HG03139 (cell line): ENCODE measurements around the gene PCYOX1L.

Experiments
- ATAC-seq: cut with Tn5 transposase; IDR thresholded peaks from one replicate; pipeline ENCODE4 v1.9.1; 2021; ENCODE audit not compliant: unreplicated experiment

PCYOX1L gene

DNA sequence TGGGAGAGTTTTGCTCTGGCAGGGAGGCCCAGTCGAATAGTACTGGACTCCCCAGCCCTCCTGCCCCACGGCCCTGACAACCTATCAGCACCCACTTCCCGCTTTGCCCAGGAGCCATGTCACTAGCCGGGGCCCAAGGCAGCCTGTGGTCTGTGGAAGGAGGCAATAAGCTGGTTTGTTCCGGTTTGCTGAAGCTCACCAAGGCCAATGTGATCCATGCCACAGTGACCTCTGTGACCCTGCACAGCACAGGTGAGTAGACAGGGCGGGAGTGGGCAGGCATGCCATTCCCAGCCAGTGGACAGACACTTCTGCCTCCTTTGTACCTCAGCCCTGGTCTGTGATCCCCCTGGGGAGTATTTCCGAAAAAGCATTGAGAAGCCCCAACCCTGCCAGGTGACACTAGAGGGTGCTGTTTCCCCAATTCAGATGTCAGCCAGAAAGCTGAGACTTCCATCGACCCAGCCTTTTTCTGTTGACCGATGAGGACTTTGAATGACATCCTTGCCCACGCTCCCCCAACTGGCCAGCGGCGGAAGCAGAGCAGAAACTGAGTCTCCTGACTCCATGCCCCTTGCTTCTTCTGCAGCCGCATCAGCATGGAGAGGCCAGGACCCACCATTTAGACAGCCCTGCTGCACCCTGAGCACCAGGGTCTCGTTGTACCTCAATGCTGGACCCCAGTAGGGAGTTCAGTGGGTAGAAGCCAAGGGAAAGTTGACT, 9.6 kb downstream of the PCYOX1L start:
- ATAC-seq = peak; percentile 63

DNA sequence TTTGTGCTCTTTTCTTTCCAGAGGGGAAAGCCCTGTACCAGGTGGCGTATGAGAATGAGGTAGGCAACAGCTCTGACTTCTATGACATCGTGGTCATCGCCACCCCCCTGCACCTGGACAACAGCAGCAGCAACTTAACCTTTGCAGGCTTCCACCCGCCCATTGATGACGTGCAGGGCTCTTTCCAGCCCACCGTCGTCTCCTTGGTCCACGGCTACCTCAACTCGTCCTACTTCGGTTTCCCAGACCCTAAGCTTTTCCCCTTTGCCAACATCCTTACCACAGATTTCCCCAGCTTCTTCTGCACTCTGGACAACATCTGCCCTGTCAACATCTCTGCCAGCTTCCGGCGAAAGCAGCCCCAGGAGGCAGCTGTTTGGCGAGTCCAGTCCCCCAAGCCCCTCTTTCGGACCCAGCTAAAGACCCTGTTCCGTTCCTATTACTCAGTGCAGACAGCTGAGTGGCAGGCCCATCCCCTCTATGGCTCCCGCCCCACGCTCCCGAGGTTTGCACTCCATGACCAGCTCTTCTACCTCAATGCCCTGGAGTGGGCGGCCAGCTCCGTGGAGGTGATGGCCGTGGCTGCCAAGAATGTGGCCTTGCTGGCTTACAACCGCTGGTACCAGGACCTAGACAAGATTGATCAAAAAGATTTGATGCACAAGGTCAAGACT, 10.3 kb downstream of the PCYOX1L start:
- no peak for ATAC-seq

DNA sequence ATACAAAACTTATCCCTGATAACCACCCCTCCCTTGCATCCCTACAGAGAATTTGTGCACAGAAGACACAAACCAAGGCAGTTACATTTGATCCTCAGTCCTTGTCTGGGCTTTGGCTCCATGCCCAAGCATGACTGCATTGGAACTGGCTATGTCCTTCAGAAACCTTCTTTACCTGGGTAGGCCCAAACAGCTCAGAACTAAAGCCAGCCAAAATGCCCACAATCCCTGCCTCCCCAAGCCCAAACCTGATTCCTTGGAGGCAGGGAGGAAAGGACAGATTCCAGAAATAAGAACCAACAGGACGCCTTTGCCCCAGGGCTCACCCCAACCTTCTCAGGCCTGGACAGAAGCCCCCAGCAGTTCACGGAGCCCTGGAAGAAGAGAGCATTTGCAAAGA, 13.0 kb downstream of the PCYOX1L start:
- no peak for ATAC-seq

DNA sequence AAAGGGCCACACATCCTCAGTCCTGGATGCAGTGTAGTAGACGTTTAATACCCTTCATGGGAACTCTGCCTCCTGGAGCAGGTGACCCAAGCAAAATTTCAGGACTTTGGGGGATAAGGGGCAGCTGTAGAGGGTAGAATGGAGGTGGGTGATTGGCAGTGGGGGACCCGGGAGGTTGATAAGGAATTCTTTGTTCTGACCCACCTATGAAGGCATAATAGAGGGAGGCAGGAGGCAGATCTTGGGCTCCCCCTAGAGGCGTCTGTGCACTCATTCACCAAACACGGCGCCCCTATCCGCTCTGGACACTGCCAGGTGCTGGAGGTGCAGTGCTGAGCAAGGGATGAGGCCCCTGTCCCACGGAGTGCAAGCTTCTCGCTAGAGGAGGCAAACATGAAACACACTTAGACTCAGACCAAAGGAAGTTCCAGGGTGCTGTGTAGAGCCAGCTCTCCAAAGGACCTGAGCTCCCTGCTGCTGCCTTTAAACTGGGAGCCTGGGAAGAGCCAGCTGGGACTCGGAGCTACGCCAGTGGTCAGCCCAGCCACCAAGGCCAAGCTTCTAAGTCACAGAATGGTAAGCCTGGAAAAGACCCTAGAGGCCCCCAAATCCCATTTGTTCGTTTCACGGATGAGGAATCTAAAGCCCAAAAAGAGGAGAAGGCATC, 13.6 kb downstream of the PCYOX1L start:
- peak; percentile 87 for ATAC-seq

DNA sequence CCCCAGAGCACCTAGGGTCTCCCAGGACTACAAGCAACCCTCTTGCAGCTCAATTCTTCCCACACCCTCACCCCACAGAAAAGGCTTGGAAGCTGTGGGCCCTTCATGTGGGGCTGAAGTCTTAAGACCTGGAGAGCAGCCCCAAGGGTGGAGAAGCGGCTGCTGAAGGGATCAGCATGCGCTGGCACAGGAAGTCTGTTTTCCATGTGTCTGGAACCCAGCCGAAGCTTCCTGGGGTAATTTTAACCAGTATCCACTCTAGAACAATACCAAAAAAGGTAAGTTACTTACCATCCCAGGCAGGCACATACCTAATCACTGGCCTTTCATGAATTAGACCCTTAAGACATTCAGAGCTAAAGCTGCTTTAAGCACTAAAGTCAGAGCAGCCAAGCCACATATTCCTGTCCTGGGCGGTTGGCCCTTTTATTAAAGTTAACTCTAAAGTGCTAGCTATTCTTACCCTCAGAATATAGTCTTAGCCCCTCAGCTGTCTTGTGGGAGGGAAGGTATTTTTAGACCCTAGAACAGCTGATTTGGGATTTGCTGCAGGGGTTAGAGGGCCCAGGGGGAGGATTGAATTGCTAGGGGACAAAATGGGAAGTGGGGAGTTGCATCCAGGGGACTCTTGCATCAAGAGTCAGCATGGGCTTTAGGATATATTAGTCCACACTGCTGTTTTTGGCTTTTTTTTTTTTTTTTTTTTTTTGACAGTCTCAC, 14.4 kb downstream of the PCYOX1L start:
- no peak for ATAC-seq

DNA sequence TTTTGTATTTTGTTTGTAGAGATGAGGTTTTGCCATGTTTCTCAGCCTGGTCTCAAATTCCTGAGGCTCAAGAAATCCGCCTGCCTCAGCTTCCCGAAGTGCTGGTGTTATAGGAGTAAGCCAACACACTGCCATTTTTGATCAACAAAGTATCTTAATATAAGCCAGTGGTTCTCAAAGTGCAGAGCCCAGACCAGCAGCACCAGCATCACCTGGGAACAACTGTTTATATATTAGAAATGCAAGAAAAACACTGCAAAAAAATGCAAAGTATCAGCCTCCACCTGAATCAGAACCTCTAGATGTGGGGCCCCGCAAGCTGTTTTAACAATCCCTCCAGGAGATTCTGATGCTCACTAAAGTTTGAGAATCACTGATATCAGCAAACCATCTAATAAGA, 15.1 kb downstream of the PCYOX1L start:
- ATAC-seq = no peak

DNA sequence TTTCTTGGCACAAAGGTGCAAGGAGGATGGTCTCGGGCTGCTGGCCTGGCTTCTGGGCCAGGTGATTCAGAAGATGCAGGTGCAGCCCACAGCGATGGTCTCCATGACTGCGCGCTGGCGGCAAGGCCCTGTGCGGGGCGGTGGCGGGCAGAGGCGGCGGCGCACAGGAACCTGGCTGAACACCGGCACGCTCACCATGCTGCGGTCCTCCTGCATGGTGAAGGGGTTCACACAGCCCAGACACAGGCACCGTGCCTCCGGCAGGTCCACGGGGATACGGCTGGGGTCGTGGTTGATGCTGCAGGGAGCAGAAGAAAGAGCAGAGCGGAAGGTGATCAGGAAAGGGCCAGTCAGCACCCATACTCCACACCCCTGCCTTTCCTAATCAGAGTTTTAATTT, 16.5 kb downstream of the PCYOX1L start:
- ATAC-seq = no peak

DNA sequence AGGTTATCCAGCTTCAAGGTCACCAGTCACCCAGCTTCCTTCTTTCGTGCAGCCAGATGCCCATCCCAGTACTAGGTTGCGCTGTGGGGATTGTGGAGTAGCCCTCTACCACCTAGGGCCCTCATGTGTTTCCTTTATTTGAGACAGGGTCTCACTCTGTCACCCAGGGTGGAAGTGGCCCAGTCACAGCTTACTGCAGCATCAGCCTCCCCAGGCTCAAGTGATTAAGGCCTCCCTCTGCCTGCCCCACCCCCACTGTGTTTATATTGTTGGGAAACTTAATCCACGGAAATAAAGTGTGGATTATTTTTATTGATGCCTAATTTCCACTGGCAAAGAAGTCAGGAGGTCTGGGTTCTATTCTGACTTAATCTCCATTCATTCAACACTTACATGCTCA, 17.0 kb downstream of the PCYOX1L start:
- ATAC-seq = no peak

DNA sequence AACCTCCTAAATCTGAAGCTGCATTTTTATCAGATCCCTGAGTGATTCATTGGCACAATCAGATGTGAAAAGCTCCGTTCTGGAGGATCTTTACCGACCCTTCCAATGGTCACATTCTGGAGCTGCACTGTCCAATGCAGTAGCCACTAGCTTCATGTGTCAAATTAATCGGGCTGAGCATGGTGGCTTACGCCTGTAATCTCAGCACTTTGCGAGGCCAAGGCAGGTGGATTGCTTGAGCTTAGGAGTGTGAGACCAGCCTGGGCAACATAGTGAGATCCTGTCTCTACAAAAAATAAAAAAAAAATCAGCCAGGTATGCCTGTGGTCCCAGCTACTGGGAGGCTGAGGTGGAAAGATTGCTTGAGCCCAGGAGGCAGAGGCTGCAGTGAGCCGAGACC, 17.6 kb downstream of the PCYOX1L start:
- no peak for ATAC-seq

DNA sequence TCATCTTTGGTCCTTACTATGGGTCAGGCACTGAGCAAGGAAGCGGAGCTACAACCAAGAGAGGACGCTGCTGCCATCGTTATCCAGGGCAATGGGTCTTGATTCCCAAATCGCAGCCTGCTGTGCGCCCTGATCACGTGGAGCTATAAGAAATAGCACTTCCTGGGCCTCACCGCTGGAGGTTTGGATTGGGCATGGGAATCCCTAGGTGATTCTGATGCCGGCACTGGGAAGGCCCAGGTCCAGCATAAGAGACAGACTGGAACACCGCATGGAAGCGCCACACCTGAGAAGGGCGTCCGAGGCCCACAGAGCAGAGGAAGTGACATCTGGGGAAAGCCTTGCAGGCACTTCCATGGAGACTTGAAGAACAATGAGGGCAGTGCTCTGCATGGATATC, 18.3 kb downstream of the PCYOX1L start:
- no peak for ATAC-seq

DNA sequence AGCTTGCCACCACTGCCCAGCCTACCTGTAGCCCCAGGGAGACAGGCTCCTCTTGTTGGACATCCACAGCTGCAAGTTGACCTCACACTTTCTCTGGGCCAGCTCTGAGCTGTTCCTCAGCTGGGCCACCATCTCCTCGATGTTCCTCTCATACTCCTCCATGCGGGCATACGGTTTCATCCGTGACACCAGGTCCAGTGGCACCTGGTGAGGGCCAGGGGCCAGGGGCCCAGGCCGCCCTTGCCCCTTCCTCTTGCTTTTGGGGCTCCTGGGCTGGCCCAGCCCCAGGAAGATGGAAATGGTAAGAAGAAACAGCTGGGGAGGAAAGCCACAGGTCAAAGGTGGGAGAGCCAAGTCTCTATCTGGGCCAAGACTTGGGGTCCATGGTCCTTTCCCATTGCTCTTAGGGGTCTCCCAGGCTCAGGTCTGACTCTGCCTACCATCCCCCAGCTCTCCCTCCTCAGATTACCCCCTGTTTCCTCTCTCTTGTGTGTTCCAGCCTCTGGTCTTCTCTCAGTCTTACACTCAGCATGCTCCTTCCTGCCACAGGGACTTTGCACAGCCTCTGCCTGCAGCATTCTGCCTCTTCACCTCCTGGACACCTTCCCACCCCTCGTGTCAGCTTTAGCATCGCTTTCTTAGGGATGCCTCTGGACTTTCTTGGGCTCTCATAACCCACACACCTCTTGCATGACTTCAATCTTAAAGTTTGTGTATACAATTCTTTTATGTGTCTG, 19.0 kb downstream of the PCYOX1L start:
- no peak for ATAC-seq

DNA sequence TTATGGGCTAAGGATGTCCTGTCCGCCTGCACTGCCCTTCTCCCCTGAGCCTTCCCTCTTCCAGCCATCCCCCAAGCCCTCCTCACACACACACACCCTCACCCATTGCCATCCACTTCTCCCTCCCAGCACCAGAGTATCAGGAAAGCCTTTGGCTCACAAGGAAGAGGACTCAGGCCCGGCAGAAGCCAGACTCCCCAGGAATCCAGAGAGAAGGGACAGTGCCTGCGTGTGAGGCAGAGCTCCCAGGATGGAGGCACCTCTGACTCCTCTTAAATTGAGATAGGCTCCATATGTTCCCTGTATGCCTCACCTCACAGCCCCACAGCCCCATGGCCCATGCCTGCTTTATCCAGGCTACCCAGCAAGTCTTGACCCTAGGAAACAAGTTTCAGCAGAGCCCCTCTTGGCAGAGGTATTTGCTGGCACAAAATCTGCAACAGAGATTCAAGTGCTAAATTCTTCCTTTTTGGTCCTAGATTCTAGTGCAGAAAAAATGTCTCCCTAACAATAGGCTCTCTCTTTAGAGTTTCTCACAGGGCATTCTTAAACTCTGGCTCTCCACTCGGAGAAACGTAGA, 20.5 kb downstream of the PCYOX1L start:
- ATAC-seq = no peak

DNA sequence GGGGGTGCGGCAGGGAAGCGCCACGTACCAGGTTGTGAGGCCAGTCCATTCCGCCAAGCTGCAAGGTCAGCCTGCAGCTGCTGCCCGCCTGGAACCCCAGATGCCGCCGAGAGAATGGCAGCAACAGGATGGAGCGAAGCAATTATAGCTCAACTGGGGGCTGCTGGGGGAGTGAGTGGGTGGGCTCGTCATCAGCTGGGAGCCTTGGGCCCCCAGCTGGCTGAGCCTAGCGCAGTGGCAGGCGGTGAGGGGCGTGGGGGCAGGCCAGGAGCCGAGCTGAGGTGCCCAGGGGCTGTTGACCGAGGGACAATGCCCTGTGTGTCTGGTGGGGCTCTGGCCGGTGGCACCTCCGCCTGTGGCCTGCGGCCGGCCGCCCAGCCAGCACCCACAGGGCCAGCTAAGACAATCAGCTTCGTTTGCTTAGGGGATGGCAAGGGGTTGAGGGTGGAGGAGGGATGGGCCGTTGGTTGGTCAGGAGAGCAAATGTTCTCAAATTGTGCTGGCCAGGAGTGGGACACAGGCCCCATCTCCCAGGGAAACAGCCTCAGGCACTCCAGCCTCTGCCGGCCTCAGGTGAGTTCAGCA, 21.4 kb downstream of the PCYOX1L start, which contains the start of gene IL17B:
IL17B (minus strand) TSS at position 116 of the 585 bp plus-strand sequence; CDS start at position 49, 67 bp downstream.
- no peak for ATAC-seq

DNA sequence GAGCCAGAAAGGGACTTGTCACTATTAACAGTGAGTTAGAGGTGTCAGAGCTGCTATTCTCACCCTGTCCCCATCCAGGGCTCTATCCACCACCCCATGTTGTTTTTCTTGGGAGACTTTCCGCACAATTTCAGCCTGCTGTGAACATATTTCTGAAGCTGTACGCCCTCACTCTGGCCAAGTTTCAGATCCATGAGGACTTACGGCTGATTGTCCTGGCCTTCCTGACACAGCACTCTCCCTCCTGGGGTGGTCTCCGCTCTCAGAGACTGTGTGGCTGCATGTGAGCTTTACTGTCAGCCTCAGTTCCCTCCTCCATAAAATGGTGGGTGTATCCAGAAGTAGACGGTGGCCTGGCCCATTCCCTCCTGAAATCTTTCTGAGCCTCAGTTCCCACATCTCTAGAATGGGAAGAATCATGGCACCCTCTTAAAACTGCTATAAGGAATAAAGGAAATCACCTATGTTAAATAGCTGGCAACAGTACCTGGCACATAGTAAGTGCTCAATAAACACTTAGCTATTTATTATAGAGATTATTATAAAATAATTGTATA, 22.1 kb downstream of the PCYOX1L start:
- ATAC-seq = no peak

DNA sequence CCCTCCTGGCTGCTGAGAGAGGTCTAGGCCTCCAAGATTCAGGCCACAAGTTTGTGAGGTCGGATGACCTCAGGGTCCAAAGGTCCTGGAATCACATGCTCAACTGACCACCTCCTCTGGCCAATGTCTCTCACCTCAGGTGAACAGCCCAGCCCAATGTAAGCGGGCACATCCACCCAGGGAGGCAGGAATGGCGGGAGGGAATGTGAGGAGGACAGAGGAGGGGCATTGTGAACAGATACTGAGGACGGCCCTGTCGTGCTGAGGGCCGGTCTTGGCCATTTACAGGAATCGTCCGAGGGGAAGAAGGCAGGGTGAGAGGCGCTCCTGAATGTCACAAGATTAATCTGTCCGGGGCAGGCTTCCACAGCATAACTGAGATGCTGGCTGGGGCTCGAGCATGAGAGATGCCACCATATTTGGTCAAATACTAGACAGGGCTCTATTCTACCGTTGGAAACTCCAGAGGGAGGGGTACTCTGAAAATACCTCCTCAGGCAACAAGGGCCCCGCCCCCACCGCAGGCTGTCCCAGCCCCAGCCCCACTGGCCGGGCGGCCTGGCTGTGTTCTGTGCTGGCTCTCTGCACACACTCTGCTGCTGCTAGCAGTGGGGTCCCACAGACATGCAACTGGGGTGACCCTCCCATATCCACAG, 22.7 kb downstream of the PCYOX1L start:
- no peak for ATAC-seq

DNA sequence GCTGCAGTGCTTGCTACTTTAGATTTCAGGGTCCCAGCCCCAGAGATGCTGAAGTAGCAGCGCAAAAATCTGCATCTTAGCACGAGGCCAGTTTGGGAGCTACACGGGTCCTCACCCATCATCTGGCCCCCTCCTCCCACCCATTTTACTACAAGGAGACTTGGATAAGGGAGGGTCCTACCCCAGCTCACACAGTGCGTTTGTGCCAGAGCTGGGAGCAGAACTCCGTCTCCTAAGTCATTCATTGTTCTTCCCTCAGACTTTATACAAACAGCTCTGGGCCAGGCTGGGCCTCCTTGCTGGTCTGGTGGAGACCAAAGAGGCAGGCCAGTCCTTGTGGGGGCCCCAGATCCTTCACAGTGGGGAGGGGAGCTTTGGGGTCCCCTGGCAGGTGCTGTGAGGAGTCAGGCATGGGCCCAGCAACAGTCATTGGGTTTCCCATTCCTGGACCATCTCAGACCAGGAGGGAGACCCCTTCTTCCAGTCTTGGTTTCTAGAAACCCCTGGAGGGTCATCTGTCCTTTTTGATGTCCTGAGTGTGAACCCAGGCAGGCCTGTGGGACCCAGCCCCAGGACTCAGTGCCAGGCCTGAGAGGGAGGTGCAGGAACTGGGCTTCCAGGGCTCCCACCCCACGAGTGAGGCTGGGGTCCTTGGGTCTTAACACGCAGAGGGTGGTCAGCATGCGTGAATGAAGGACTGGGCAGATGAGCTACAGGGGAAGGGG, 23.6 kb downstream of the PCYOX1L start:
- peak; percentile 17 for ATAC-seq

DNA sequence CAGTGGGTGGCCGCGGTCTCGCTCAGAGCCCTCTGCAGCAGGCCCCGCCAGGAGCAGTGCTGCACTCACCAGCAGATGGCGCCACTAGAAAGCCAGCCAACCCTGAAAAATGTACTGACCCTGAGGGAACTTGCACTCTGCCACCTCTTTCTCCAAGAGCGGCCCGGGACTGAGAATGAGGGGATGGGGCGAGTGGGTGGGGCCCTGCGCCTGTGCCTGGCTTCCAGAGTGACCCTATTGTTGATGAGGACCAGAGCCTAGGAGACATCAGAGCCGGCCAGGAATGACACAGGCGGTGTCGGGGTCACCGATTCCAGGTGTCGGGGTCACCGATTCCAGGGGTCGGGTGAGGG, 24.1 kb downstream of the PCYOX1L start:
- ATAC-seq = peak; percentile 74

DNA sequence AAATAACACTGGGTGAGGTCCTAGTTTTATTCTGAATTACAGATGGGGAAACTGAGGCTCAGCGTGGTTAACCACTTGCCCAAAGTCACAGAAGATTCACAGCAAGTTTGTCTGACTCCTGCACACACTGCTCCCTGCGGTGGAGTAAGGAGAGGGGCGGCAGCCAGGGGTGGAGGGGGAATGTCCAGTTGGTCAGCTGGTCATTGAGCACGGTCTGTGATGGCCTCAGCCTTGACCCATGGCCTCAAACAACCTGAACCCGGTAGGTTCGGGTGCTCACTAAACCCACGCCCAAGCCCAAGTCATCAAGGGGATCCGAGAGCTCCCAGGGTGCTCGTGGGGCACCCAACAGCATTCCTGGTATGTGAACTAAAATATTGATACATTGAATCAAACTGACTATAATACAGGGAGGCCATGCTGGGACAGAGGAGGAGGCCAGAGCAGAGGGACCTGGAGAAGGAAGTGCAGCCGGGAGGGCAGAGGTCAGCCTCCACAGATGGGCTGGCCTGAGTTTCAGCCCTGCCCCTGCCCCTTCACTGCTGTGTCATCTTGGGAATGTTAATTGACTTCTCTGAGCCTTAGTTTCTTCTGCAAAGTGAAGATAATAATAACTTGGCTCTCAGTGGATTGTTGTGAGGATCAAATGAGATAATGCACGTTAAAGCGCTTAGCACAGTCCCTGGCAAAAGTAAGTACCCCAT, 24.8 kb downstream of the PCYOX1L start:
- ATAC-seq = no peak
